Measurements from ENCODE around the gene MAEL. TPM values are rescaled to one million over a fixed set of nuclear protein-coding genes. Genes with fewer than 3 reads are reported as not detected.

The MAEL gene
- total RNA-seq, 1 experiment from 2014 or later, result not detected

GRCh38 chr1:166977951-166978350 is 11.1 kb upstream of the MAEL start:
- H2AFZ ChIP-seq (ENCODE audit: low read depth, low read length, poor library complexity, severe bottlenecking), result no peak overlapping the region
- no peaks in the 10 kb centered on the region for H3K36me3 ChIP-seq (ENCODE audit: control insufficient read depth in 1 of 2, insufficient read depth in 2 of 2, low read length in 2 of 2)
- peaks cover 4 to 7% of the 10 kb centered on the region in 2 experiments; a peak in 2 of 4 replicates for H3K4me1 ChIP-seq (ENCODE audit: control insufficient read depth in 1 of 2, insufficient read depth in 2 of 2, low read length in 2 of 2)
- no peak for DNase-seq (ENCODE audit: low read depth, low spot score)
- H3K27me3 ChIP-seq (ENCODE audit: insufficient read depth, low read length), result peaks cover 47% of the 10 kb centered on the region
- no peak for ATAC-seq
- TF ChIP-seq ELF1 (IDR thresholded peaks at IDR 0.05; ENCODE audit: borderline replicate concordance, low read depth), result no peak
- no peak for TF ChIP-seq SP1 (IDR thresholded peaks at IDR 0.05; ENCODE audit: low read depth)
- no peak for TF ChIP-seq SIN3A (IDR thresholded peaks at IDR 0.05; ENCODE audit: low read depth)
- TF ChIP-seq JUND (IDR thresholded peaks at IDR 0.05), result no peak
- no peak for TF ChIP-seq EZH2 (IDR thresholded peaks at IDR 0.05)
- no peak for TF ChIP-seq CTCF (IDR thresholded peaks at IDR 0.05 in 2 of 3, conservative IDR thresholded peaks at IDR 0.05 in 1 of 3; ENCODE audit: borderline replicate concordance in 1 of 3, insufficient read depth in 1 of 3, low read depth in 2 of 3, low read length in 2 of 3)
- TF ChIP-seq CBX3 (IDR thresholded peaks at IDR 0.05; ENCODE audit: low read depth), result no peak
- TF ChIP-seq REST (IDR thresholded peaks at IDR 0.05; ENCODE audit: low read depth), result no peak
- no peak for TF ChIP-seq POLR2A (IDR thresholded peaks at IDR 0.05; ENCODE audit: borderline replicate concordance, extremely low read depth, insufficient read depth, insufficient read length)
- no peak for TF ChIP-seq RAD21 (IDR thresholded peaks at IDR 0.05; ENCODE audit: low read depth)
- TF ChIP-seq SRF (IDR thresholded peaks at IDR 0.05; ENCODE audit: low read depth), result no peak
- no peaks in the 10 kb centered on the region for H4K20me1 ChIP-seq (ENCODE audit: insufficient read depth)
- no peak overlapping the region for H3K27ac ChIP-seq (ENCODE audit: low read depth, low read length)
- ChIA-PET RAD21 (ENCODE audit: low non-redundant PET in 1 of 2, low total read pairs in 2 of 2, uncharacterized antibody in 2 of 2, unreplicated experiment in 2 of 2) (no interaction called here), POLR2A (no interaction called here), CTCF (interaction anchor here (0.5 to 1.5 kb wide), 2 partner anchors 68 to 738 kb away, joined by 3 read pairs; no protein-coding TSS in a partner anchor)
- BruUV-seq (replicated peaks), result no TSS peak
- no peak overlapping the region for H3K9ac ChIP-seq (ENCODE audit: low read length)
- H3K9me2 ChIP-seq (ENCODE audit: insufficient read depth), result no peaks in the 10 kb centered on the region
- no peak overlapping the region for H3K4me3 ChIP-seq (replicated peaks in 1 of 2; ENCODE audit: low read depth in 1 of 2, low read length in 2 of 2)
- H3K9me3 ChIP-seq (ENCODE audit: control insufficient read depth in 1 of 2, insufficient read depth in 1 of 2, low read depth in 1 of 2, low read length in 2 of 2), result no peaks in the 10 kb centered on the region
- intact Hi-C loops (cut with micrococcal nuclease), result no loop called here
- no peaks in the 10 kb centered on the region for H3K79me2 ChIP-seq (ENCODE audit: insufficient read depth, low read length)
- H3K4me2 ChIP-seq (ENCODE audit: low read length), result no peak overlapping the region
